T-helper 22 cell (primary cell): ENCODE measurements around the gene TAF4.

Experiments
- DNase-seq: peaks from one replicate; pipeline ENCODE4 v3.0.0-alpha.2; 2020; ENCODE audit warnings: low read depth

TAF4 gene

DNA sequence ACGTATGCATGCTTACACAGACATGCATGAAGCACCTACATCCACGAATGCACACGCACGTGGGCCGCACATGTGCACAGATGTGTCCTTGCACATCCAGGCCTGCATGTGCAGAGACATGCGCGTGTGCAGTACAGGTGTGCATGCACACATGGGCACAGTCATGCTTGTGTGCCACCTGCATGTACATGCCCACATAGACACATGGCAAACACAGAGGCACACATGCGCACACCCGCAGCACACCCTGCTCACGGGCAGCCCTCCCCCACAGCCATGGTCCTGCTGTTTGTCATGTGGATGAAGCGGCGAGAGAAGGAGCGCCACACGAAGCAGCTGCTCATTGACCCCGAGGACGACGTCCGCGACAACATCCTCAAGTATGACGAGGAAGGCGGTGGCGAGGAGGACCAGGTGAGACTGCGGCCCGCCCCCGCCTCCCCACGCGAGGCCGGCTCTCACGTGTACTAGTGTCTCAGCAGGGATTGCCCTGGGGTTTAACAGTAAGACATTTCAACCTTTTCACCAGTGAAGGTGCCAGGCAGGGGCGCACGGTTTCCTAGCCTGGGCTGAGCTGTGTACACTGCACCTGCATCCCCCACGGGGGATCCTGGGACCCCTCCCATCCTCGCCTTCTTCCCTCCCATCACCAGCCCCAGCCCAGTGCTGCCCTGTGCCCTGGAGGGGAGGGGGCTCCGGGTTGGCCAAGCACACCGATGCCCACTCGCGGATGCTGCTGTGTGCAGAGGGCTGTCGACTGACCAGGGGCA is 132.8 kb downstream of the TAF4 start:
- DNase-seq: no peak

DNA sequence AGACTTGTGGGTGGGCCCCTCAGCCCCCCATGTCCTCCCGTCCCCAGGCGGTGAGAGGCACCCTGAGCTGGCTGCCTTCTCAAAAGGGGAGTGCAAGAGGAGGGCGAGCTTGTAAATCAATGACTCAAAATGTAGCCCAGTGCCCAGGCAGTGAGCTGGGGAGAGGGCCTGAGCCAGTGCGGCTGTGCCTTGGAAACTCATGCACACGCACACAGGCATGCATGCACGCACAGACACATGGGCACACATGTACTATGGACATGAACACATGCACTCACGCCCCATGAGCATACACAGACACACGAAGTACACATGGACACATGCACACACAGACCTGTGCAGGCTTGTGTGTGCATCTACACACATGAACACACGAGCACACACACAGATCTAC is 133.5 kb downstream of the TAF4 start:
- DNase-seq: no peak

GRCh38 chr20:61931476-61932198 is 134.0 kb downstream of the TAF4 start:
- DNase-seq: no peak

DNA sequence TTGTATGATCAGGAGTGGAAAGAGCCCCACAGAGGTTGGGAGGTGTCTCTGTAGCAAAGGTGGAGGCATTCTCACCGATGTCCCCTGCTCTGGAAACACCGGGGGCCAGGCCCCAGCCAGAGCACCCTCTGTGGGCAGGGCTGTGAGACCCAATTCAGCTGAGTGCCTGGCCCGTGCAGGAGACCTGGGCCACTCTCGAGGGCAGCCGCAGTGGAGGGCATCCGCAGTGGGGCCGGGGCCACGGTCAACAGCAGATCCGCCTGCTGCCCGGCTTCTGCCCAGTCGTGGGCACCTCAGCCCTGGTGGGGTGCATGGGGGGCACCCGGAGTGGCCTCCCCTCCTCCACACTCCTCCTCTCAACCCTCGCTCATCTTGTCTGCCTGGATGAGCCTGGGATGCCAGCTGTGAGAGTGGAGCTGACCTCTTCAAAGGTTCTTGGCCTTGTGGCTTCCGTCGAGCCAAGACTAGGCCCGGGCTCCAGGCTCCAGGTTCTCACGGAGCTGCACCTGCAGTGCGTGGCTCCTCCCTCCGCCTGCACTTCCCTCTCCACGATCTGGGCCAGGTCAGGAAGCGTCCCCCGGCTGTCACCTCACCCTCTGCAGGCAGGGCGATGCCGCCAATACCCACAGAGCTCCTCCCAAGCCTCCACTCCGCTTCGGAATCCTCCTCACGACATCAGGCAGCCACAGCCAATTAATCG is 134.8 kb downstream of the TAF4 start:
- DNase-seq: no peak

DNA sequence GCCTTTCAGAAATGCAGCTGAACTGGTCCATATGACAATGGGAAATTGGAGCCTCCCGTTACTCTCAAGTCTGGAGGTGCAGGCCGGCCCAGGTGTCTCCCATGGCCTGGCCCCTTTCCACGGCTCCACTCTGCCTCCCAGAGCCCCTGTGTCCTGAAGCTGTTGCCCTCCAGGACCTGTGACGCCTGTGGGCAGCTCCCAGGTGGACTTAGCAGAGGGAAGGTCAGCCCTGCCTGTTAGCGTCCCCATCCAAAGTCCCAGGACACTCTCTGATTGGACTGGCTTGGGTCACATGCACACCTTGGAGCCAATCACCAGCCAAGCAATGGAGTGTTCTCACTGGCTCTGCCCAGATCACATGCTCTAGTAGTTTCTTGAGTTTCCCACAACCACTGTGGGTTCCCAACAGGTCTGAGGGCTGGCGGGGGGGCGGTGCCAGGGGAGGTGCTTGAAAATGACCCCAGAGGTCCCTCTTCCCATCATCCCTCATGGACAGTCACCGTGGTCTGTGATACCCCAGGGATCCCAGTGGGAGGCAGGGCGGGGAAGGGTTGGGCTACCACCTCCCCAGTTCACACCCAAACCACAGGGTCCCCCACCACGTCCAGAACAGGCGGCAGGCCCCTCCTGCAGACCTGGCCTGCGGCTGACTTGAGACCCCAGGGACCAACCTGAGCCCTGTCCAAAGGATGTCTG is 135.6 kb downstream of the TAF4 start:
- DNase-seq: no peak

DNA sequence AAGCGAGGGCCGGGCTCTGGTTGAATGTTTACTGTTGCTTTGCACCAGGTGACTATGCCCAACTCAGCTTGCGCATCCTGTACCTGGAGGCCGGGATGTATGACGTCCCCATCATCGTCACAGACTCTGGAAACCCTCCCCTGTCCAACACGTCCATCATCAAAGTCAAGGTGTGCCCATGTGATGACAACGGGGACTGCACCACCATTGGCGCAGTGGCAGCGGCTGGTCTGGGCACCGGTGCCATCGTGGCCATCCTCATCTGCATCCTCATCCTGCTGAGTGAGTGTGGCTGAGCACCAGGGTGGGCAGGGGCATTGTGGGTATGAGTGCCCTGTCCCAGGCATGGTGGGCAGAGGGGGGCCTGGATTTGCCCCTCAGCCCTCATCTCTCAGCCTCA is 136.1 kb downstream of the TAF4 start:
- DNase-seq: no peak

- no peak for DNase-seq
Observed at GRCh38 chr20:61927826-61928541, 137.7 kb downstream of the TAF4 start.

DNA sequence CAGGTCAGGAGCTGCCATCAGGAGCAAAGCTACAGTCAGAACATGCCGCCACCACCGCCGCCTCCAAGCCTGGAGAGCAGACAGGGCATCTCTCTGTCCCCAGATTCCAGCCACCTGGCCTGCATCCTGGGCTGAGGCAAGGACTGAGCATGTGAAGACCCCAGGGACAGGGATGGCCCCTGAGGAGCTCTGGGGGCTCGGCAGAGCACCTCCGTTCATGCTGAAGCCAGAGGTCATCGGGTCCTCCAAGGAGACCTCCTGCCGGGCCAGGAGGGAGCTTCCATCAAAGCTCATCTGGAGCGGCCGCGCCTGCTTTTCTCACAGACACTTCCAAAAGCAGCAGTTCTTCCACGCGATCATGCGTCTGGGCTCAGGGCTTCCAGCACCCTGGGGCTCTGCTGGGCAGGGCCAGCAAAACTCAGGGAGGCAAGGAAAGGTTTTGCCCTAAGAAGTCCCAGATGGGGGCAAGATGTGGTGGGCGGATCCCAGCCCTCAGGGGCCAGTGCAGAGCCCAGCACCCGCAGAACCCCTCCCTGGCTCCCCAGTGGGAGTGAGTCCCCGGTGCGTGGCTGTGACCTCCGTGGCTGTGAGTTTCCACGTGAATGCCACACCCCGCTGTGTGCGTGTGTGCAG is 138.4 kb downstream of the TAF4 start:
- no peak for DNase-seq

DNA sequence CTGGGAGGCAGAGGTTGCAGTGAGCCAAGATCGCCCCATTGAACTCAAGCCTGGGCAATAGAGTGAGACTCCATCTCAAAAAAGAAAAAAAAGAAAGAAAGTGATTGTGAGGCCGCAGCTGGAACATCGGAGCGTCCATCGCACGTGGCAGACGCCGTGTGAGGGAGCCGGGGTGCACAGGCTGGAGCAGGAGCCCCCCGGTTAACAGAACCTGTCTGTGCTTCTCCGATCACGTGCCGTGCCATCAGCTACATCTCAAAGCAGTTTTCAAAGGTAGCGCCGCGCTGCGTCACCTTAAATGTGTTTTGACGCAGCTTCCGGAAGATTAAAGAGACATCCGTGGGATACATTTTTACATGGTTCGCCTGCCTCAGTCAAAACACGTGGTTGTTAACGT is 138.9 kb downstream of the TAF4 start:
- no peak for DNase-seq

- no peak for DNase-seq
Observed at GRCh38 chr20:61926253-61926613, 139.4 kb downstream of the TAF4 start.

DNA sequence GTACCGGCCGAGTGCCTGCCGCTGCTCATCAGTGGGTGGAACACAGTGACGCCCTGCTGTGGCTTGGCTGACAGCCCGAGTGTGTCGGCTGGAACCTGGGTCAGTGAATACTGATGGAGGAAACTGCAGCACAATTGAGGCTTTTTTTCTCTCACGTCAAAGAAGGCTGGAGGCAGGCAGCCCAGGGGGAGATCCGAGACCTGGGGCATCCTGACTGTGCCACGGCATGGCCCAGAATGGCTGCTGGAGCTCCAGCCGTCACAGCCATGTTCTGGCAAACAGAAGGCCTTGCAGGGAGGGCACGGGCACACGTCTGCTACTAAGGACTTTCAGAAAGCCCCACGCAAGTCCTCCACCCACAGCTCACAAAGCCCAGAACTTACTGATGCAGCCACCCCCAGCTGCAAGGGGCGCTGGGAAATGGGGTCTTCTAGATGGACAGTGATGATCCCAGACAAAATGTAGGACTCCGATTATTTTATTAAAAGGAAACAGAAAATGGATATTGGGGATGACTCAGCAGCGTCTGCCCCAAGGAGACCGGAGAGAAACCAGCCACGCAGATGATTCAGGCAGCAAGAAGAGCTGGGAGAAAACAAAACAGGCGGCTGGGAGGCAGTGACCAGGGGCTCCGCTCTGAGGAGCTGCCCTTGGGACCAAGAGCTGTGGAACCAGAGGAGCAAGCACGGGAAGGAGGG is 140.0 kb downstream of the TAF4 start:
- DNase-seq: no peak

- no peak for DNase-seq
Observed at GRCh38 chr20:61924858-61925554, 140.7 kb downstream of the TAF4 start.
